Thyroid gland (tissue), 4 donors: Measurements from ENCODE around the gene INTS11.

Source experiments
- POLR2A ChIP-seq, 2 donors: fragments of 450-650 bp; IDR thresholded peaks; one replicate each; pipeline ENCODE4 v1.6.1; 2017; ENCODE audit warnings: antibody characterized with exemption in 2 of 2, mild to moderate bottlenecking in 2 of 2, moderate library complexity in 1 of 2
- TF ChIP-seq, protein P1 (sequence below), 6 experiments: fragments of 200-600 bp in 3 of 6; fragments of 450-650 bp in 3 of 6; sonication (generic) in 3 of 6; IDR thresholded peaks; one replicate each; pipeline ENCODE4 v1.5.1; 2016 to 2019; ENCODE audit warnings: antibody characterized with exemption in 6 of 6, mild to moderate bottlenecking in 2 of 6, inconsistent platforms in 1 of 6, moderate library complexity in 1 of 6

DNA sequence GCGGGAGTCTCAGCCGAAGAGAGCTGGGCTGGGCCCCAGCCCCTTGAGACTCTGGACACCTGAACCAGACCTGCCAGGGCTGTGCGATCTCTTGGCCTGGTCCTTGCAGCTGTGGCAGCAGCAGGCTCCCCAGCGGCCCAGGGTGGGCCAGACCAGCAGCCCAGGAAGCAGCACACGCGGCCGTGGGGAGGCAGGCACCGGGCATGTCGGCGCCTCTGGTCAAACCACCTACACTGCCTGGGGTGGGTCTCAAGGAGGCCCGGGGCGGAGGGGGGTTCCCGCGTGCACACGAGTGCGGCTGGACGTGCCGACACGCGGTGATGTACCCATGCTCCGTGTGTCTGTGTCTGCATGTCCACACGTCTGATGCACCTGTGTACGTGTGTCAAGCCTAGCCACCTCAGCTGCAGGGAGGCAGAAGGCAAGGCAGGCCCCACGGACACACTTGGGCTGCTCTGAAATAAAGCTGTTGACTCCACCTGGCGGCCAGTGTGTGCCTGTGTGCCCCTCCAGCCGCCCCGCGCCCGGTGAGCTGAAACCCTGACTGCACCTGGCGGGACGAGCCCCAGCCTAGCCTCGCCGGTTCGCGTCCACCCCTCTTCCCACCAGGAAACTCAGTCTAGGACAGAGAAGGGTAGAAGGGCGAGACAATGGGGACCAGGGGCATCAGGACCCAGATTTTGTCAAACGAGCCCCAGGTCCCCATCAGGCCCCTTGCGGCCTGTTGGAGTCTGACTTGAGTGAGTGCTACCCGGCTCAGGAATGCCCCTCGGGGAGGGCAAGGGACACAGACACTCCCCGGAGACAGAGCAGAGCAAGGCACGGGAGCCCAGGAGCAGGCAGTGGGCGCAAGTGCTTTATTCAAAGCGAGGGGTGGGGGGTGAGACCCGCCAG lies 32.7 kb downstream of the INTS11 start:
- TF ChIP-seq, protein P1, sequence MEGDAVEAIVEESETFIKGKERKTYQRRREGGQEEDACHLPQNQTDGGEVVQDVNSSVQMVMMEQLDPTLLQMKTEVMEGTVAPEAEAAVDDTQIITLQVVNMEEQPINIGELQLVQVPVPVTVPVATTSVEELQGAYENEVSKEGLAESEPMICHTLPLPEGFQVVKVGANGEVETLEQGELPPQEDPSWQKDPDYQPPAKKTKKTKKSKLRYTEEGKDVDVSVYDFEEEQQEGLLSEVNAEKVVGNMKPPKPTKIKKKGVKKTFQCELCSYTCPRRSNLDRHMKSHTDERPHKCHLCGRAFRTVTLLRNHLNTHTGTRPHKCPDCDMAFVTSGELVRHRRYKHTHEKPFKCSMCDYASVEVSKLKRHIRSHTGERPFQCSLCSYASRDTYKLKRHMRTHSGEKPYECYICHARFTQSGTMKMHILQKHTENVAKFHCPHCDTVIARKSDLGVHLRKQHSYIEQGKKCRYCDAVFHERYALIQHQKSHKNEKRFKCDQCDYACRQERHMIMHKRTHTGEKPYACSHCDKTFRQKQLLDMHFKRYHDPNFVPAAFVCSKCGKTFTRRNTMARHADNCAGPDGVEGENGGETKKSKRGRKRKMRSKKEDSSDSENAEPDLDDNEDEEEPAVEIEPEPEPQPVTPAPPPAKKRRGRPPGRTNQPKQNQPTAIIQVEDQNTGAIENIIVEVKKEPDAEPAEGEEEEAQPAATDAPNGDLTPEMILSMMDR (IDR thresholded peaks at IDR 0.05), result peak; percentile 35 to 88 (median 73)
- no peak for TF ChIP-seq POLR2A (IDR thresholded peaks at IDR 0.05)
